ENCODE data around the gene ZFAND3.

DNA sequence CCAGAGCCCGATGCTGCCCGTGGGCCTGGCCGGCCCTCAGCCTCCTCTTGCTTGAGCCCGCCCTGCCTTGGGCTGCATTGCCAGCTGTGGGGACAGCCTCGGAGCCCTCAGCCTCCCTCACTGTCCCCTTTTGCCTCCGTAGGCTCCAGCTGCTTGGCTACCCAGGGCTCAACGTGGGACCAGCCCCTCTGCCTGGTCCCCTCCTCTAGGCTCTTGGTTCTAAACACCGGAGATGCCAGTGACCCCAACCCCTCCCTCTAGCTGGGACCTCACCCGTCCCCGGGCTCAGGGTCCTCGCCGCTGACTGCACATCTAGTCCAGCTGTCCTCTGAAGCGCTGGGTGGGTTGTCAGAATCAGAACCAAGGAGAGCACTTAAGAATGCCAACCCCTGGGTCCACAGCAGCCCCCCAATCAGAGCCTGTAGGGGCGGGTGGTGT lies 345.2 kb downstream of the ZFAND3 start:
- TF ChIP-seq, protein P1, sequence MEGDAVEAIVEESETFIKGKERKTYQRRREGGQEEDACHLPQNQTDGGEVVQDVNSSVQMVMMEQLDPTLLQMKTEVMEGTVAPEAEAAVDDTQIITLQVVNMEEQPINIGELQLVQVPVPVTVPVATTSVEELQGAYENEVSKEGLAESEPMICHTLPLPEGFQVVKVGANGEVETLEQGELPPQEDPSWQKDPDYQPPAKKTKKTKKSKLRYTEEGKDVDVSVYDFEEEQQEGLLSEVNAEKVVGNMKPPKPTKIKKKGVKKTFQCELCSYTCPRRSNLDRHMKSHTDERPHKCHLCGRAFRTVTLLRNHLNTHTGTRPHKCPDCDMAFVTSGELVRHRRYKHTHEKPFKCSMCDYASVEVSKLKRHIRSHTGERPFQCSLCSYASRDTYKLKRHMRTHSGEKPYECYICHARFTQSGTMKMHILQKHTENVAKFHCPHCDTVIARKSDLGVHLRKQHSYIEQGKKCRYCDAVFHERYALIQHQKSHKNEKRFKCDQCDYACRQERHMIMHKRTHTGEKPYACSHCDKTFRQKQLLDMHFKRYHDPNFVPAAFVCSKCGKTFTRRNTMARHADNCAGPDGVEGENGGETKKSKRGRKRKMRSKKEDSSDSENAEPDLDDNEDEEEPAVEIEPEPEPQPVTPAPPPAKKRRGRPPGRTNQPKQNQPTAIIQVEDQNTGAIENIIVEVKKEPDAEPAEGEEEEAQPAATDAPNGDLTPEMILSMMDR (IDR thresholded peaks at IDR 0.05), result no peak
- TF ChIP-seq POLR2A (IDR thresholded peaks at IDR 0.05), result no peak

Data from Peyer's patch (tissue), 4 donors.